Measurements from ENCODE around the gene MLC1.

DNA sequence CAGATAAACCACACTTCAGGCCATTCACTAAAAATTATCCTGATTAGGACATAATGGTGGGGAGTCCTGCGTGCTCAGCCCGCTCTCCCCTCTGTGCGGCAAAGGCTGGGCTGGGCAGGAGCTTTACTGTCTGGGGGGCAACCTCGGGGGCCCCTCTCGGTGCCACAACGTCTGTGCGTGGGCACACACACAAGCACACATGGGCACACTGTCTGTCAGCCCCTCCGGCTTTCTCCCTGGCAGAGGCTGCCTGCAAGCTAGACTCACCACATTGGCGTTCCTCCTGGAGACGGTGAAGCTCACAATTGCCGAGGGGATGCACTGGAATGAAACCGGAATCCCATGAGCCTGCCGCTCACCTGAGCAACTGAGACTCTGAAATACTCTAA lies 5.2 kb downstream of the MLC1 start:
- TF ChIP-seq CTCF (IDR thresholded peaks at IDR 0.05), result no peak
- no peak for TF ChIP-seq POLR2A (IDR thresholded peaks at IDR 0.05)
